WTC11 (cell line): ENCODE measurements around the gene IFT52. TPM values are rescaled to one million over a fixed set of nuclear protein-coding genes. Genes with fewer than 3 reads are reported as not detected.

Source experiments
- ATAC-seq: fragments of 200-7000 bp; cut with Tn5 transposase; 2 replicates; pipeline ENCODE4 v1.10.0; 2021; ENCODE audit warnings: mild to moderate bottlenecking, moderate library complexity
- CTCF ChIA-PET: fragments of 300-600 bp; sonication (Branson Sonifier 250); formaldehyde crosslinking; loops from one replicate; lab custom pipeline; 2021; ENCODE audit warnings: antibody characterized with exemption; lab: Charles Lee
- POLR2A ChIA-PET: fragments of 350-600 bp; sonication (Branson Sonifier 250); formaldehyde crosslinking; loops from one replicate; lab custom pipeline; 2021; ENCODE audit warnings: antibody characterized with exemption; lab: Charles Lee
- DNase-seq: peaks from one replicate; pipeline ENCODE4 v3.0.0; 2021; ENCODE audit warnings: low spot score
- H3K27ac Mint-ChIP-seq: 2 replicates; pipeline ENCODE4 v1.8.0; 2021; ENCODE audit warnings: mixed read lengths
- H3K27me3 Mint-ChIP-seq: 2 replicates; pipeline ENCODE4 v1.8.0; 2021; ENCODE audit warnings: low read depth, mild to moderate bottlenecking, moderate library complexity, mixed read lengths
- H3K36me3 Mint-ChIP-seq: 2 replicates; pipeline ENCODE4 v1.8.0; 2021; ENCODE audit warnings: mixed read lengths
- H3K4me1 Mint-ChIP-seq: 2 replicates; pipeline ENCODE4 v1.8.0; 2022; ENCODE audit warnings: mixed read lengths
- H3K4me3 Mint-ChIP-seq: 2 replicates; pipeline ENCODE4 v1.8.0; 2021; ENCODE audit warnings: mild to moderate bottlenecking, moderate library complexity, mixed read lengths
- H3K9me3 Mint-ChIP-seq: 2 replicates; pipeline ENCODE4 v1.8.0; 2021; ENCODE audit warnings: mixed read lengths
- ESRRA ChIP-seq: sonication (generic); formaldehyde crosslinking; IDR thresholded peaks from 2 replicates; pipeline ENCODE4 v1.8.1; 2022; ENCODE audit warnings: mild to moderate bottlenecking, missing genetic modification reagents, borderline replicate concordance
- NFE2L1 ChIP-seq: sonication (generic); formaldehyde crosslinking; IDR thresholded peaks from 2 replicates; pipeline ENCODE4 v1.8.1; 2023; ENCODE audit warnings: missing genetic modification reagents
- SOX15 ChIP-seq: fragments of 250-450 bp; sonication (Bioruptor Pico); IDR thresholded peaks from 2 replicates; pipeline ENCODE4 v1.9.0; 2021; ENCODE audit warnings: mild to moderate bottlenecking
- TP53 ChIP-seq: sonication (generic); formaldehyde crosslinking; IDR thresholded peaks from 2 replicates; pipeline ENCODE4 v1.8.1; 2023; ENCODE audit warnings: mild to moderate bottlenecking, missing genetic modification reagents
- ZNF138 ChIP-seq: sonication (generic); formaldehyde crosslinking; conservative IDR thresholded peaks from 2 replicates; pipeline ENCODE4 v1.8.1; 2022; ENCODE audit warnings: mild to moderate bottlenecking, moderate library complexity, missing genetic modification reagents
- ZNF219 ChIP-seq: sonication (generic); formaldehyde crosslinking; IDR thresholded peaks from 2 replicates; pipeline ENCODE4 v1.8.0; 2023; ENCODE audit warnings: missing genetic modification reagents, mild to moderate bottlenecking, borderline replicate concordance
- ZNF232 ChIP-seq: sonication (generic); formaldehyde crosslinking; IDR thresholded peaks from 2 replicates; pipeline ENCODE4 v1.8.0; 2022; ENCODE audit warnings: mild to moderate bottlenecking, missing genetic modification reagents
- ZNF416 ChIP-seq: fragments of 250-450 bp; sonication (Bioruptor Pico); IDR thresholded peaks from 2 replicates; pipeline ENCODE4 v1.9.0; 2021; ENCODE audit warnings: mild to moderate bottlenecking, inconsistent platforms
- total RNA-seq: library from RNA; stranded (reverse); gene quantifications from 3 replicates; pipeline ENCODE4 v1.2.3, GENCODE V29; 2021
- TF ChIP-seq, protein P1 (sequence below): sonication (generic); formaldehyde crosslinking; IDR thresholded peaks from 2 replicates; pipeline ENCODE4 v1.8.1; 2023; ENCODE audit warnings: mild to moderate bottlenecking, moderate library complexity, missing genetic modification reagents
- TF ChIP-seq, protein P2 (sequence below): sonication (generic); formaldehyde crosslinking; IDR thresholded peaks from 2 replicates; pipeline ENCODE4 v1.8.0; 2022; ENCODE audit warnings: mild to moderate bottlenecking, missing genetic modification reagents
- TF ChIP-seq, protein P3 (sequence below): fragments of 250-450 bp; sonication (Bioruptor Pico); IDR thresholded peaks from 2 replicates; pipeline ENCODE4 v1.9.0; 2021; ENCODE audit warnings: moderate library complexity, mild to moderate bottlenecking, inconsistent platforms, borderline replicate concordance
- TF ChIP-seq, protein P4 (sequence below): sonication (generic); formaldehyde crosslinking; IDR thresholded peaks from 2 replicates; pipeline ENCODE4 v1.8.1; 2023; ENCODE audit warnings: mild to moderate bottlenecking, missing genetic modification reagents
- TF ChIP-seq, protein P5 (sequence below): sonication (generic); formaldehyde crosslinking; IDR thresholded peaks from 2 replicates; pipeline ENCODE4 v1.8.1; 2022; ENCODE audit warnings: low read depth, mild to moderate bottlenecking, moderate library complexity, missing genetic modification reagents, borderline replicate concordance
- TF ChIP-seq, protein P6 (sequence below): sonication (generic); formaldehyde crosslinking; IDR thresholded peaks from 2 replicates; pipeline ENCODE4 v1.8.0; 2022; ENCODE audit warnings: mild to moderate bottlenecking, missing genetic modification reagents
- TF ChIP-seq, protein P7 (sequence below): sonication (generic); formaldehyde crosslinking; IDR thresholded peaks from 2 replicates; pipeline ENCODE4 v1.8.1; 2023; ENCODE audit warnings: mild to moderate bottlenecking, missing genetic modification reagents, moderate library complexity
- TF ChIP-seq, protein P8 (sequence below): fragments of 250-450 bp; sonication (Bioruptor Pico); conservative IDR thresholded peaks from 2 replicates; pipeline ENCODE4 v1.9.0; 2021; ENCODE audit warnings: mild to moderate bottlenecking
- TF ChIP-seq, protein P9 (sequence below): sonication (generic); formaldehyde crosslinking; IDR thresholded peaks from 2 replicates; pipeline ENCODE4 v1.8.0; 2023; ENCODE audit warnings: mild to moderate bottlenecking, missing genetic modification reagents
- TF ChIP-seq, protein P10 (sequence below): sonication (generic); formaldehyde crosslinking; IDR thresholded peaks from 2 replicates; pipeline ENCODE4 v1.8.1; 2022; ENCODE audit warnings: low read depth, missing genetic modification reagents, borderline replicate concordance
- TF ChIP-seq, protein P11 (sequence below): sonication (generic); formaldehyde crosslinking; IDR thresholded peaks from 2 replicates; pipeline ENCODE4 v1.8.0; 2022; ENCODE audit warnings: mild to moderate bottlenecking, missing genetic modification reagents

Gene IFT52
- total RNA-seq, 1 experiment from 2014 or later, result 27.5 TPM

DNA sequence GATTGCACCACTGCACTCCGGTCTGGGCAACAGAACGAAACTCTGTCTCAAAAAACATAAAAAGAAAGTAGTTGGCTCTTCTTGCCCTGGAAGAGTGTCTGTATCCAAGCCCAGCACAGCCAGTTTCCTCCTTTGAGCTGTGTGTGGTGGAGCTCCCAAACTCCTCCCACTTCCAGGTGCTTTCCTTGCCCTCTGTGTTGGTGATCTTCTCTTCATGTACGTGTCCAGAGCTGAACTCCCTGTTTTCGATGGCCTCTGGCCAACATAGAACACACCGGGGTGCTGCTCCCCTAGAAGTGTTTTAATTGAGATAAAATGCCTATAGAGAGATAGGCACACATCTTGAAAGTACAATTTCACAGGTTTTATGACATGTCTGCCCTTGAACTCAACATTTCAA, 48.6 kb upstream of the IFT52 start (continued):
- TF ChIP-seq, protein P1, sequence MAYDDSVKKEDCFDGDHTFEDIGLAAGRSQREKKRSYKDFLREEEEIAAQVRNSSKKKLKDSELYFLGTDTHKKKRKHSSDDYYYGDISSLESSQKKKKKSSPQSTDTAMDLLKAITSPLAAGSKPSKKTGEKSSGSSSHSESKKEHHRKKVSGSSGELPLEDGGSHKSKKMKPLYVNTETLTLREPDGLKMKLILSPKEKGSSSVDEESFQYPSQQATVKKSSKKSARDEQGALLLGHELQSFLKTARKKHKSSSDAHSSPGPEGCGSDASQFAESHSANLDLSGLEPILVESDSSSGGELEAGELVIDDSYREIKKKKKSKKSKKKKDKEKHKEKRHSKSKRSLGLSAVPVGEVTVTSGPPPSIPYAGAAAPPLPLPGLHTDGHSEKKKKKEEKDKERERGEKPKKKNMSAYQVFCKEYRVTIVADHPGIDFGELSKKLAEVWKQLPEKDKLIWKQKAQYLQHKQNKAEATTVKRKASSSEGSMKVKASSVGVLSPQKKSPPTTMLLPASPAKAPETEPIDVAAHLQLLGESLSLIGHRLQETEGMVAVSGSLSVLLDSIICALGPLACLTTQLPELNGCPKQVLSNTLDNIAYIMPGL, result no peak
- no peak for TF ChIP-seq ZNF219 (CRISPR knock-in tag)
- TF ChIP-seq, protein P2, sequence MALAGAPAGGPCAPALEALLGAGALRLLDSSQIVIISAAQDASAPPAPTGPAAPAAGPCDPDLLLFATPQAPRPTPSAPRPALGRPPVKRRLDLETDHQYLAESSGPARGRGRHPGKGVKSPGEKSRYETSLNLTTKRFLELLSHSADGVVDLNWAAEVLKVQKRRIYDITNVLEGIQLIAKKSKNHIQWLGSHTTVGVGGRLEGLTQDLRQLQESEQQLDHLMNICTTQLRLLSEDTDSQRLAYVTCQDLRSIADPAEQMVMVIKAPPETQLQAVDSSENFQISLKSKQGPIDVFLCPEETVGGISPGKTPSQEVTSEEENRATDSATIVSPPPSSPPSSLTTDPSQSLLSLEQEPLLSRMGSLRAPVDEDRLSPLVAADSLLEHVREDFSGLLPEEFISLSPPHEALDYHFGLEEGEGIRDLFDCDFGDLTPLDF (CRISPR knock-in tag), result no peak
- TF ChIP-seq, protein P3, sequence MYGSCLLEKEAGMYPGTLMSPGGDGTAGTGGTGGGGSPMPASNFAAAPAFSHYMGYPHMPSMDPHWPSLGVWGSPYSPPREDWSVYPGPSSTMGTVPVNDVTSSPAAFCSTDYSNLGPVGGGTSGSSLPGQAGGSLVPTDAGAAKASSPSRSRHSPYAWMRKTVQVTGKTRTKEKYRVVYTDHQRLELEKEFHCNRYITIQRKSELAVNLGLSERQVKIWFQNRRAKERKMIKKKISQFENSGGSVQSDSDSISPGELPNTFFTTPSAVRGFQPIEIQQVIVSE (CRISPR knock-in tag), result no peak
- no peak for TF ChIP-seq ZNF416 (CRISPR knock-in tag)
- no peak for TF ChIP-seq ZNF232 (CRISPR knock-in tag)

DNA sequence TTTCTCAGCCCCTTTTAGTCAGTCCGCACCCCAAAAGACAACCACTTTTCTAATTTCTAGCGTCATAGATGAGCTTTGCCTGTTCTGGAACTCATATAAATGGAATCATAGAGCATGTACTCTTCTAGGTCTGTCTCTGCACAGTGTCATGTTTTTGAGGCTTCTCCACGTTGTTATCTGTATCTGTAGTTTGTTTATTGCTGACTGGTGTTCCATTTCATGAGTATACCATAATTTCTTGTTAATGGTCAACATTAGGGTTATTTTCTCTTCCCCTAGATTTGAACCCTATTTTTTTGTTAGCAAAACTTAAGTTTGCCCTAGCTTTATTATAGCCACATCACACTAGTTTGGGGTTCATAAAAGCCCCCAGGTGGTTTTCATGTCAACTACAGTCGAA, 48.1 kb upstream of the IFT52 start:
- Mint-ChIP-seq H3K27ac (no peak overlapping the region), H3K36me3 (peaks cover 28% of the 10 kb centered on the region), H3K27me3 (peaks cover 3% of the 10 kb centered on the region; the same call in 1 of the 2 replicates), H3K4me3 (no peak overlapping the region), H3K9me3 (peaks cover 13% of the 10 kb centered on the region), H3K4me1 (no peaks in the 10 kb centered on the region)
- TF ChIP-seq, protein P4, sequence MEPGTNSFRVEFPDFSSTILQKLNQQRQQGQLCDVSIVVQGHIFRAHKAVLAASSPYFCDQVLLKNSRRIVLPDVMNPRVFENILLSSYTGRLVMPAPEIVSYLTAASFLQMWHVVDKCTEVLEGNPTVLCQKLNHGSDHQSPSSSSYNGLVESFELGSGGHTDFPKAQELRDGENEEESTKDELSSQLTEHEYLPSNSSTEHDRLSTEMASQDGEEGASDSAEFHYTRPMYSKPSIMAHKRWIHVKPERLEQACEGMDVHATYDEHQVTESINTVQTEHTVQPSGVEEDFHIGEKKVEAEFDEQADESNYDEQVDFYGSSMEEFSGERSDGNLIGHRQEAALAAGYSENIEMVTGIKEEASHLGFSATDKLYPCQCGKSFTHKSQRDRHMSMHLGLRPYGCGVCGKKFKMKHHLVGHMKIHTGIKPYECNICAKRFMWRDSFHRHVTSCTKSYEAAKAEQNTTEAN (CRISPR knock-in tag), result no peak
- TF ChIP-seq SOX15 (CRISPR knock-in tag) (no peak), ZNF138 (no peak), NFE2L1 (CRISPR knock-in tag) (no peak), ZNF416 (CRISPR knock-in tag) (no peak), TP53 (CRISPR knock-in tag) (no peak), ZNF219 (CRISPR knock-in tag) (no peak), ESRRA (CRISPR knock-in tag) (no peak)
- TF ChIP-seq, protein P5, sequence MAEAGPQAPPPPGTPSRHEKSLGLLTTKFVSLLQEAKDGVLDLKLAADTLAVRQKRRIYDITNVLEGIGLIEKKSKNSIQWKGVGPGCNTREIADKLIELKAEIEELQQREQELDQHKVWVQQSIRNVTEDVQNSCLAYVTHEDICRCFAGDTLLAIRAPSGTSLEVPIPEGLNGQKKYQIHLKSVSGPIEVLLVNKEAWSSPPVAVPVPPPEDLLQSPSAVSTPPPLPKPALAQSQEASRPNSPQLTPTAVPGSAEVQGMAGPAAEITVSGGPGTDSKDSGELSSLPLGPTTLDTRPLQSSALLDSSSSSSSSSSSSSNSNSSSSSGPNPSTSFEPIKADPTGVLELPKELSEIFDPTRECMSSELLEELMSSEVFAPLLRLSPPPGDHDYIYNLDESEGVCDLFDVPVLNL (CRISPR knock-in tag), result no peak
- TF ChIP-seq, protein P6, sequence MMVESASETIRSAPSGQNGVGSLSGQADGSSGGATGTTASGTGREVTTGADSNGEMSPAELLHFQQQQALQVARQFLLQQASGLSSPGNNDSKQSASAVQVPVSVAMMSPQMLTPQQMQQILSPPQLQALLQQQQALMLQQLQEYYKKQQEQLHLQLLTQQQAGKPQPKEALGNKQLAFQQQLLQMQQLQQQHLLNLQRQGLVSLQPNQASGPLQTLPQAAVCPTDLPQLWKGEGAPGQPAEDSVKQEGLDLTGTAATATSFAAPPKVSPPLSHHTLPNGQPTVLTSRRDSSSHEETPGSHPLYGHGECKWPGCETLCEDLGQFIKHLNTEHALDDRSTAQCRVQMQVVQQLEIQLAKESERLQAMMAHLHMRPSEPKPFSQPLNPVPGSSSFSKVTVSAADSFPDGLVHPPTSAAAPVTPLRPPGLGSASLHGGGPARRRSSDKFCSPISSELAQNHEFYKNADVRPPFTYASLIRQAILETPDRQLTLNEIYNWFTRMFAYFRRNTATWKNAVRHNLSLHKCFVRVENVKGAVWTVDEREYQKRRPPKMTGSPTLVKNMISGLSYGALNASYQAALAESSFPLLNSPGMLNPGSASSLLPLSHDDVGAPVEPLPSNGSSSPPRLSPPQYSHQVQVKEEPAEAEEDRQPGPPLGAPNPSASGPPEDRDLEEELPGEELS (CRISPR knock-in tag), result no peak
- TF ChIP-seq, protein P7, sequence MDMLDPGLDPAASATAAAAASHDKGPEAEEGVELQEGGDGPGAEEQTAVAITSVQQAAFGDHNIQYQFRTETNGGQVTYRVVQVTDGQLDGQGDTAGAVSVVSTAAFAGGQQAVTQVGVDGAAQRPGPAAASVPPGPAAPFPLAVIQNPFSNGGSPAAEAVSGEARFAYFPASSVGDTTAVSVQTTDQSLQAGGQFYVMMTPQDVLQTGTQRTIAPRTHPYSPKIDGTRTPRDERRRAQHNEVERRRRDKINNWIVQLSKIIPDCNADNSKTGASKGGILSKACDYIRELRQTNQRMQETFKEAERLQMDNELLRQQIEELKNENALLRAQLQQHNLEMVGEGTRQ (CRISPR knock-in tag), result no peak
- TF ChIP-seq, protein P8, sequence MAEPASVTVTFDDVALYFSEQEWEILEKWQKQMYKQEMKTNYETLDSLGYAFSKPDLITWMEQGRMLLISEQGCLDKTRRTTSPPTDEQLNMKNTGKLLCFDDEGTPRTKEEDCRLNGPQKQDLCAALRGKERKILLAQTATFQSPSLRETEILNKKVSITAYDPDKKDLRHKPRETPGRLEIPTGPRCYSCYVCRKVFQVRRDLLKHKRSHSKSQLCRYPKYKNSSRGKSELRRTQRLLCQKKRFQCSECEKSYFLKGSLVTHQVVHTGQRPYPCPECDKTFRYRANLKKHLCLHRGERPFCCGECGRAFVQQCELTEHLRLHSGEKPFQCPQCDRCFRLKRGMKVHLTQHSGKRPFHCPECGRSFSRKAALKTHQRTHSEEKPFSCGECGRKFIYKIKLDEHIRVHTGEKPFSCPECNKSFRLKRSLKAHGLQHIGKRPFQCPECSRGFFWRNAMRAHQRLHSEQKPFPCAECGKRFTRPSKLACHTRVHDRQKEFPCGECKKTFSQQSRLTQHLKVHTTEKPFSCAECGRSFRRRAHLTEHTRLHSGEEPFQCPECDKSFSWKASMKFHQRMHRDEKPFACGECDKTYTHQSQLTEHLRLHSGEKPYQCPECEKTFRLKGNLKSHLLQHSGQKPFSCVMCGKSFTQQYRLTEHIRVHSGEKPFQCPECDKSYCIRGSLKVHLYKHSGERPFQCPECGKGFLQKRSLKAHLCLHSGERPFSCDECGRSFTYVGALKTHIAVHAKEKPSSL, result no peak
- TF ChIP-seq, protein P9, sequence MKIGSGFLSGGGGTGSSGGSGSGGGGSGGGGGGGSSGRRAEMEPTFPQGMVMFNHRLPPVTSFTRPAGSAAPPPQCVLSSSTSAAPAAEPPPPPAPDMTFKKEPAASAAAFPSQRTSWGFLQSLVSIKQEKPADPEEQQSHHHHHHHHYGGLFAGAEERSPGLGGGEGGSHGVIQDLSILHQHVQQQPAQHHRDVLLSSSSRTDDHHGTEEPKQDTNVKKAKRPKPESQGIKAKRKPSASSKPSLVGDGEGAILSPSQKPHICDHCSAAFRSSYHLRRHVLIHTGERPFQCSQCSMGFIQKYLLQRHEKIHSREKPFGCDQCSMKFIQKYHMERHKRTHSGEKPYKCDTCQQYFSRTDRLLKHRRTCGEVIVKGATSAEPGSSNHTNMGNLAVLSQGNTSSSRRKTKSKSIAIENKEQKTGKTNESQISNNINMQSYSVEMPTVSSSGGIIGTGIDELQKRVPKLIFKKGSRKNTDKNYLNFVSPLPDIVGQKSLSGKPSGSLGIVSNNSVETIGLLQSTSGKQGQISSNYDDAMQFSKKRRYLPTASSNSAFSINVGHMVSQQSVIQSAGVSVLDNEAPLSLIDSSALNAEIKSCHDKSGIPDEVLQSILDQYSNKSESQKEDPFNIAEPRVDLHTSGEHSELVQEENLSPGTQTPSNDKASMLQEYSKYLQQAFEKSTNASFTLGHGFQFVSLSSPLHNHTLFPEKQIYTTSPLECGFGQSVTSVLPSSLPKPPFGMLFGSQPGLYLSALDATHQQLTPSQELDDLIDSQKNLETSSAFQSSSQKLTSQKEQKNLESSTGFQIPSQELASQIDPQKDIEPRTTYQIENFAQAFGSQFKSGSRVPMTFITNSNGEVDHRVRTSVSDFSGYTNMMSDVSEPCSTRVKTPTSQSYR, result no peak
- TF ChIP-seq, protein P10, sequence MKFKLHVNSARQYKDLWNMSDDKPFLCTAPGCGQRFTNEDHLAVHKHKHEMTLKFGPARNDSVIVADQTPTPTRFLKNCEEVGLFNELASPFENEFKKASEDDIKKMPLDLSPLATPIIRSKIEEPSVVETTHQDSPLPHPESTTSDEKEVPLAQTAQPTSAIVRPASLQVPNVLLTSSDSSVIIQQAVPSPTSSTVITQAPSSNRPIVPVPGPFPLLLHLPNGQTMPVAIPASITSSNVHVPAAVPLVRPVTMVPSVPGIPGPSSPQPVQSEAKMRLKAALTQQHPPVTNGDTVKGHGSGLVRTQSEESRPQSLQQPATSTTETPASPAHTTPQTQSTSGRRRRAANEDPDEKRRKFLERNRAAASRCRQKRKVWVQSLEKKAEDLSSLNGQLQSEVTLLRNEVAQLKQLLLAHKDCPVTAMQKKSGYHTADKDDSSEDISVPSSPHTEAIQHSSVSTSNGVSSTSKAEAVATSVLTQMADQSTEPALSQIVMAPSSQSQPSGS (CRISPR knock-in tag), result no peak
- TF ChIP-seq, protein P11, sequence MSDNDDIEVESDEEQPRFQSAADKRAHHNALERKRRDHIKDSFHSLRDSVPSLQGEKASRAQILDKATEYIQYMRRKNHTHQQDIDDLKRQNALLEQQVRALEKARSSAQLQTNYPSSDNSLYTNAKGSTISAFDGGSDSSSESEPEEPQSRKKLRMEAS (CRISPR knock-in tag), result no peak
- ATAC-seq, result no peak
- ChIA-PET CTCF (interaction anchor here (2.4 kb wide), 1 partner anchor 48 kb away, joined by 9 read pairs; the partner anchor contains the start of gene IFT52), POLR2A (no interaction called here)
- no peak for DNase-seq
